ENCODE results near the gene STAT5B. TPM values are rescaled to one million over a fixed set of nuclear protein-coding genes. Genes with fewer than 3 reads are reported as not detected.
"Not testable (repeated sequence)": the region's sequence is repeated elsewhere in the genome, so short reads cannot be mapped to it uniquely, and the experiment has no call there.

The STAT5B gene
- total RNA-seq, 2 experiments from 2014 or later: 162 to 203 TPM

GRCh38 chr17:42268236-42268635 lies 8.0 kb downstream of the STAT5B start:
- ChIA-PET POLR2A (interaction anchor here (1.7 to 4.4 kb wide), 2 partner anchors 19 to 21 kb away, joined by 4 to 53 read pairs; no protein-coding TSS in a partner anchor), CTCF (interaction anchor here (0.6 to 7.0 kb wide), 3 partner anchors 16 to 872 kb away, joined by 3 to 84 read pairs (median 20); no protein-coding TSS in a partner anchor)
- peaks cover 2% of the 10 kb centered on the region for H3K9me3 Mint-ChIP-seq (ENCODE audit: low read depth)
- intact Hi-C loops (cut with DNase I, micrococcal nuclease): loop anchor here (5.0 kb wide), 3 partner anchors 119 to 409 kb away; partner anchors contain the start of genes DNAJC7 (in 1 of the 2), PLEKHH3 (in 1 of the 2) and STAT3 (in 1 of the 2)
- ATAC-seq (no peak), DNase-seq (no peak)
- no peaks in the 10 kb centered on the region for H3K27me3 Mint-ChIP-seq
- H3K4me1 Mint-ChIP-seq: peaks cover 69% of the 10 kb centered on the region
- H3K36me3 Mint-ChIP-seq (ENCODE audit: low read depth): peaks cover 34% of the 10 kb centered on the region
- H3K4me3 Mint-ChIP-seq: peak overlapping the region; percentile 16
- H3K27ac Mint-ChIP-seq: peak overlapping the region; percentile 95

- DNase-seq (peak; percentile 70), ATAC-seq (peak; percentile 77)
- Mint-ChIP-seq H3K4me3 (peak overlapping the region; percentile 47), H3K9me3 (ENCODE audit: low read depth) (peaks cover 2% of the 10 kb centered on the region), H3K4me1 (peaks cover 61% of the 10 kb centered on the region), H3K36me3 (ENCODE audit: low read depth) (peaks cover 31% of the 10 kb centered on the region), H3K27ac (peak overlapping the region; percentile 98), H3K27me3 (no peaks in the 10 kb centered on the region)
- intact Hi-C loops (cut with DNase I, micrococcal nuclease): loop anchor here (1.0 to 5.0 kb wide), 4 partner anchors 17 to 410 kb away; partner anchors contain the start of genes DNAJC7 (in 1 of the 2), PLEKHH3 (in 1 of the 2) and STAT3 (in 1 of the 2)
- CTCF ChIA-PET: interaction anchor here (1.0 to 7.0 kb wide), 3 partner anchors 8 to 15 kb away, joined by 3 to 84 read pairs (median 4); partner anchors contain the start of gene STAT5B
- POLR2A ChIA-PET: interaction anchor here (0.5 to 4.4 kb wide), 8 partner anchors 8 to 122 kb away, joined by 3 to 53 read pairs (median 5); no protein-coding TSS in a partner anchor
Measured at GRCh38 chr17:42266918-42267766, 9.0 kb downstream of the STAT5B start.

- H3K36me3 Mint-ChIP-seq (ENCODE audit: low read depth): peaks cover 31% of the 10 kb centered on the region
- H3K27ac Mint-ChIP-seq: peak overlapping the region; percentile 98
- intact Hi-C loops (cut with DNase I, micrococcal nuclease): loop anchor here (5.0 kb wide), 3 partner anchors 121 to 411 kb away; partner anchors contain the start of genes DNAJC7 (in 1 of the 2), PLEKHH3 (in 1 of the 2) and STAT3 (in 1 of the 2)
- no peak for DNase-seq
- no peak for ATAC-seq
- peaks cover 54% of the 10 kb centered on the region for H3K4me1 Mint-ChIP-seq
- H3K9me3 Mint-ChIP-seq (ENCODE audit: low read depth): peaks cover 2% of the 10 kb centered on the region
- peak overlapping the region; percentile 47 for H3K4me3 Mint-ChIP-seq
- POLR2A ChIA-PET: interaction anchor here (1.0 to 4.4 kb wide), 6 partner anchors 9 to 122 kb away, joined by 3 to 53 read pairs (median 5); no protein-coding TSS in a partner anchor
- CTCF ChIA-PET: interaction anchor here (0.9 to 7.0 kb wide), 3 partner anchors 9 to 43 kb away, joined by 3 to 84 read pairs (median 4); partner anchors contain the start of gene STAT5B
- H3K27me3 Mint-ChIP-seq: no peaks in the 10 kb centered on the region
Measured at GRCh38 chr17:42266462-42266861, 9.7 kb downstream of the STAT5B start.

DNA sequence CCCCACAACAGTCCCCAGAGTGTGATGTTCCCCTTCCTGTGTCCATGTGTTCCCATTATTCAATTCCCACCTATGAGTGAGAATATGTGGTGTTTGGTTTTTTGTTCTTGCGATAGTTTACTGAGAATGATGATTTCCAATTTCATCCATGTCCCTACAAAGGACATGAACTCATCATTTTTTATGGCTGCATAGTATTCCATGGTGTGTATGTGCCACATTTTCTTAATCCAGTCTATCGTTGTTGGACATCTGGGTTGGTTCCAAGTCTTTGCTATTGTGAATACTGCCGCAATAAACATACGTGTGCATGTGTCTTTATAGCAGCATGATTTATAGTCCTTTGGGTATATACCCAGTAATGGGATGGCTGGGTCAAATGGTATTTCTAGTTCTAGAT lies 11.8 kb downstream of the STAT5B start:
- Mint-ChIP-seq H3K4me1 (peaks cover 46% of the 10 kb centered on the region), H3K36me3 (ENCODE audit: low read depth) (peaks cover 23% of the 10 kb centered on the region)
- H3K27ac Mint-ChIP-seq; intact Hi-C loops (cut with DNase I, micrococcal nuclease); H3K9me3 Mint-ChIP-seq (ENCODE audit: low read depth); H3K27me3 Mint-ChIP-seq; DNase-seq; H3K4me3 Mint-ChIP-seq; POLR2A ChIA-PET; ATAC-seq: not testable (repeated sequence)
- CTCF ChIA-PET: interaction anchor here (0.7 kb wide), 1 partner anchor 176 kb away, joined by 3 read pairs; no protein-coding TSS in a partner anchor

DNA sequence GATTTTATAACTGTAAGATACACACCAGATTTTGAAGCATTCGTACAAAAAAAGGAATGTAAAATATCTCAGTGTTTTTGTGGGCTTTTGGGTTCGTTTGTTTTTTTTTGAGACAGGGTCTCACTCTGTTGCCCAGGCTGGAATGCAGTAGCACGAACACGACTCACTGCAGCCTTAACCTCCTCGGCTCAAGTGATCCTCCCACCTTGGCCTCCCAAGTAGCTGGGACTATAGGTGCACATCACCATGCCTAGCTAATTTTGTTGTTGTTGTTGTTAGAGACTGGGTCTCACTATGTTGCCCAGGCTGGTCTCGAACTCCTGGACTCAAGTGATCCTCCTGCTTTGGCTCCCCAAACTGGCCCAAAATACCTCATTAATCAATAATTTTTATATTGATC lies 15.9 kb downstream of the STAT5B start:
- intact Hi-C loops (cut with DNase I, micrococcal nuclease): no loop called here
- ChIA-PET POLR2A (no interaction called here), CTCF (interaction anchor here (1.2 kb wide), 1 partner anchor 10 kb away, joined by 3 read pairs; no protein-coding TSS in a partner anchor)
- no peaks in the 10 kb centered on the region for H3K27me3 Mint-ChIP-seq
- H3K4me1 Mint-ChIP-seq: peaks cover 39% of the 10 kb centered on the region
- no peak for ATAC-seq
- H3K36me3 Mint-ChIP-seq (ENCODE audit: low read depth): peaks cover 11% of the 10 kb centered on the region
- no peak overlapping the region for H3K4me3 Mint-ChIP-seq
- no peak overlapping the region for H3K27ac Mint-ChIP-seq
- H3K9me3 Mint-ChIP-seq (ENCODE audit: low read depth): peaks cover 2% of the 10 kb centered on the region
- DNase-seq: no peak

DNA sequence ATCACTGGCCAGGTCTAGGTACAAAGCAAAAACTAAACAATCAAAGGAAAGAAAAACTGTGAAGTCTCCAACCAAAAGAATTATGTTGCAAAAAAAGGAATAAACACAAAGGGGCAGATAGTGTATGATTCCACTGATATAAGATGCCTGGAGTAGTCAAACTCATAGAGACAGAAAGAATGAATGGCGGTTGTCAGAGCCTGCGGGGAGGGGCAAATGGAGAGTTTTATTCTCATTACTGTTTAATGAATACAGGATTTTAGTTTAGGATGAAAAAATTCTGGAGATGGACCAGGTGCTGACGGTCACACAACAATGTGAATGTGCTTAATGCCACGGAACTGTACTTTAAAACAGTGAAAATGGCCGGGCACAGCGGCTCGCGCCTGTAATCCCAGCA lies 20.7 kb downstream of the STAT5B start:
- ChIA-PET POLR2A (interaction anchor here (0.7 to 1.2 kb wide), 2 partner anchors 16 to 22 kb away, joined by 5 read pairs; no protein-coding TSS in a partner anchor), CTCF (interaction anchor here (2.0 to 11.6 kb wide), 2 partner anchors 13 to 19 kb away, joined by 6 to 84 read pairs; no protein-coding TSS in a partner anchor)
- Mint-ChIP-seq H3K4me1 (peaks cover 71% of the 10 kb centered on the region), H3K36me3 (ENCODE audit: low read depth) (peaks cover 11% of the 10 kb centered on the region), H3K4me3 (no peak overlapping the region), H3K27ac (peak overlapping the region; percentile 52), H3K27me3 (no peaks in the 10 kb centered on the region), H3K9me3 (ENCODE audit: low read depth) (no peaks in the 10 kb centered on the region)
- DNase-seq: no peak
- no peak for ATAC-seq
- intact Hi-C loops (cut with DNase I, micrococcal nuclease): no loop called here

DNA sequence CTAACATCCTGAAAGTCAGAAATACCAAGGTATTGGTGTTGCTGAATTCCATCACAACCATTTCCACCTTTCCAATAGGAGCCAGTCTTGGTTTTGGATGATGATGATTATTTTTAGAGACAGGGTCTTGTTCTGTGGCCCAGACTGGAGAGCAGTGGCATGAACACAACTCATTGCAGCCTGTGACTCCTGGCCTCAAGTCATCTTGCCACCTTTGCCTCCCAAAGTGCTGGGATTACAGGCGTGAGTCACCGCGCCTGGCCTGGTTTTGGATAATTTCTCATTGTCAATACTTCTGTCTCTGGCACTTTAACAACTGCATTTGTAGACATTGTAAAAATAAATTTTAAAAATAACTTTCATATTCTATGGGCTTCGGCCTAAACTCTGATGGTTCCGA lies 22.6 kb downstream of the STAT5B start:
- Mint-ChIP-seq H3K27me3 (no peaks in the 10 kb centered on the region), H3K4me1 (peaks cover 74% of the 10 kb centered on the region), H3K36me3 (ENCODE audit: low read depth) (peaks cover 15% of the 10 kb centered on the region), H3K9me3 (ENCODE audit: low read depth) (no peaks in the 10 kb centered on the region), H3K27ac (peak overlapping the region; percentile 93), H3K4me3 (no peak overlapping the region)
- POLR2A ChIA-PET: interaction anchor here (0.6 to 1.5 kb wide), 7 partner anchors 13 to 135 kb away, joined by 3 to 9 read pairs (median 5); no protein-coding TSS in a partner anchor
- ATAC-seq (no peak), DNase-seq (peak; percentile 48)
- CTCF ChIA-PET: interaction anchor here (1.0 to 11.6 kb wide), 3 partner anchors 15 to 32 kb away, joined by 3 to 84 read pairs (median 4); no protein-coding TSS in a partner anchor
- intact Hi-C loops (cut with DNase I, micrococcal nuclease): no loop called here

GRCh38 chr17:42252597-42253550 lies 23.3 kb downstream of the STAT5B start:
- no peaks in the 10 kb centered on the region for H3K27me3 Mint-ChIP-seq
- peak; percentile 34 for ATAC-seq
- ChIA-PET CTCF (interaction anchor here (0.7 to 11.6 kb wide), 6 partner anchors 16 to 31 kb away, joined by 3 to 84 read pairs (median 4); no protein-coding TSS in a partner anchor), POLR2A (interaction anchor here (0.8 to 1.5 kb wide), 7 partner anchors 14 to 136 kb away, joined by 3 to 9 read pairs (median 5); no protein-coding TSS in a partner anchor)
- intact Hi-C loops (cut with DNase I, micrococcal nuclease): no loop called here
- no peak for DNase-seq
- H3K36me3 Mint-ChIP-seq (ENCODE audit: low read depth): peaks cover 18% of the 10 kb centered on the region
- no peaks in the 10 kb centered on the region for H3K9me3 Mint-ChIP-seq (ENCODE audit: low read depth)
- peaks cover 78% of the 10 kb centered on the region for H3K4me1 Mint-ChIP-seq
- peak overlapping the region; percentile 93 for H3K27ac Mint-ChIP-seq
- H3K4me3 Mint-ChIP-seq: no peak overlapping the region

- Mint-ChIP-seq H3K4me1 (peaks cover 83% of the 10 kb centered on the region), H3K27ac (peak overlapping the region; percentile 100), H3K27me3 (no peaks in the 10 kb centered on the region), H3K4me3 (no peak overlapping the region), H3K9me3 (ENCODE audit: low read depth) (no peaks in the 10 kb centered on the region), H3K36me3 (ENCODE audit: low read depth) (peaks cover 31% of the 10 kb centered on the region)
- ChIA-PET CTCF (interaction anchor here (0.6 to 11.6 kb wide), 7 partner anchors 9 to 1603 kb away, joined by 3 to 84 read pairs (median 3); no protein-coding TSS in a partner anchor), POLR2A (interaction anchor here (0.6 to 2.9 kb wide), 4 partner anchors 26 to 127 kb away, joined by 3 to 44 read pairs (median 8); partner anchors contain the start of gene STAT5A)
- ATAC-seq: no peak
- DNase-seq: no peak
- intact Hi-C loops (cut with DNase I, micrococcal nuclease): no loop called here
Measured at GRCh38 chr17:42251115-42251514, 25.1 kb downstream of the STAT5B start.
